Activated CD4-positive, alpha-beta memory T cell treated with anti-CD3 and anti-CD28 coated beads for 36 hours (primary cell): ENCODE data around the gene DLX3. TPM values are rescaled to one million over a fixed set of nuclear protein-coding genes. Genes with fewer than 3 reads are reported as not detected.
A peak's percentile ranks its signal among the peaks of the same experiment; 100 is the strongest.

Source experiments
- CTCF ChIA-PET: fragments of 350-600 bp; sonication (Branson Sonifier 250); formaldehyde crosslinking; loops from one replicate; lab custom pipeline; 2021; ENCODE audit warnings: antibody characterized with exemption, inconsistent platforms; lab: Charles Lee
- POLR2A ChIA-PET: fragments of 350-600 bp; sonication (Branson Sonifier 250); formaldehyde crosslinking; loops from one replicate; lab custom pipeline; 2021; ENCODE audit warnings: antibody characterized with exemption; lab: Charles Lee
- DNase-seq: peaks from one replicate; pipeline ENCODE4 v3.0.0-alpha.2; 2020
- H3K27ac Mint-ChIP-seq: one replicate; pipeline ENCODE4 v1.8.0; 2021; ENCODE audit warnings: mixed read lengths
- H3K27me3 Mint-ChIP-seq: one replicate; pipeline ENCODE4 v1.8.0; 2021; ENCODE audit warnings: mixed read lengths
- H3K36me3 Mint-ChIP-seq: one replicate; pipeline ENCODE4 v1.8.0; 2021; ENCODE audit warnings: mixed read lengths
- H3K4me1 Mint-ChIP-seq: one replicate; pipeline ENCODE4 v1.8.0; 2021; ENCODE audit warnings: low read depth, mixed read lengths
- H3K4me3 Mint-ChIP-seq: one replicate; pipeline ENCODE4 v1.8.0; 2021; ENCODE audit warnings: mild to moderate bottlenecking, mixed read lengths
- H3K9me3 Mint-ChIP-seq: one replicate; pipeline ENCODE4 v1.8.0; 2021; ENCODE audit warnings: mixed read lengths
- intact Hi-C: fragments of 100-400 bp; cut with micrococcal nuclease; formaldehyde crosslinking; loops from one replicate; pipeline ENCODE4 v1.15.1; 2023
- total RNA-seq, 2 experiments: library from RNA; stranded (reverse); gene quantifications; one replicate each; pipeline ENCODE4 v1.2.3, GENCODE V29; 2021

The DLX3 gene
- total RNA-seq, 2 experiments from 2014 or later: not detected

- Mint-ChIP-seq H3K4me1 (peaks cover 26% of the 10 kb centered on the region), H3K9me3 (no peaks in the 10 kb centered on the region), H3K36me3 (no peaks in the 10 kb centered on the region), H3K27ac (no peak overlapping the region), H3K27me3 (peaks cover 58% of the 10 kb centered on the region), H3K4me3 (no peak overlapping the region)
- POLR2A ChIA-PET: no interaction called here
- no peak for DNase-seq
- intact Hi-C loops: no loop called here
- CTCF ChIA-PET: interaction anchor here (0.6 to 3.3 kb wide), 4 partner anchors 11 to 402 kb away, joined by 5 to 17 read pairs (median 10); no protein-coding TSS in a partner anchor
Measured at GRCh38 chr17:49963309-49963625, 31.8 kb downstream of the DLX3 start.

- Mint-ChIP-seq H3K36me3 (no peaks in the 10 kb centered on the region), H3K27me3 (peaks cover 57% of the 10 kb centered on the region), H3K27ac (no peak overlapping the region), H3K4me1 (peaks cover 23% of the 10 kb centered on the region), H3K9me3 (no peaks in the 10 kb centered on the region), H3K4me3 (no peak overlapping the region)
- DNase-seq: no peak
- ChIA-PET CTCF (interaction anchor here (3.0 to 3.3 kb wide), 2 partner anchors 11 to 35 kb away, joined by 13 to 17 read pairs; no protein-coding TSS in a partner anchor), POLR2A (no interaction called here)
- intact Hi-C loops: no loop called here
Measured at GRCh38 chr17:49962599-49963308, 32.3 kb downstream of the DLX3 start.

GRCh38 chr17:49959183-49959935 lies 35.7 kb downstream of the DLX3 start:
- DNase-seq: no peak
- ChIA-PET POLR2A (no interaction called here), CTCF (interaction anchor here (11.8 kb wide), 1 partner anchor 39 kb away, joined by 264 read pairs; the partner anchor contains the start of gene DLX3)
- no peaks in the 10 kb centered on the region for H3K9me3 Mint-ChIP-seq
- H3K4me3 Mint-ChIP-seq: no peak overlapping the region
- H3K27ac Mint-ChIP-seq: no peak overlapping the region
- peaks cover 12% of the 10 kb centered on the region for H3K4me1 Mint-ChIP-seq
- H3K36me3 Mint-ChIP-seq: no peaks in the 10 kb centered on the region
- intact Hi-C loops: loop anchor here (10.0 kb wide), 1 partner anchor 75 kb away; no protein-coding TSS in a partner anchor
- peaks cover 31% of the 10 kb centered on the region for H3K27me3 Mint-ChIP-seq

GRCh38 chr17:49958723-49959122 lies 36.3 kb downstream of the DLX3 start:
- no peak for DNase-seq
- intact Hi-C loops: loop anchor here (10.0 kb wide), 1 partner anchor 74 kb away; no protein-coding TSS in a partner anchor
- H3K4me3 Mint-ChIP-seq: no peak overlapping the region
- no peak overlapping the region for H3K27ac Mint-ChIP-seq
- ChIA-PET CTCF (interaction anchor here (11.8 kb wide), 1 partner anchor 39 kb away, joined by 264 read pairs; the partner anchor contains the start of gene DLX3), POLR2A (no interaction called here)
- H3K4me1 Mint-ChIP-seq: peaks cover 6% of the 10 kb centered on the region
- no peaks in the 10 kb centered on the region for H3K36me3 Mint-ChIP-seq
- peaks cover 29% of the 10 kb centered on the region for H3K27me3 Mint-ChIP-seq
- no peaks in the 10 kb centered on the region for H3K9me3 Mint-ChIP-seq

- H3K27ac Mint-ChIP-seq: no peak overlapping the region
- ChIA-PET CTCF (interaction anchor here (1.1 to 11.8 kb wide), 2 partner anchors 41 to 68 kb away, joined by 3 to 264 read pairs; partner anchors contain the start of gene DLX3), POLR2A (no interaction called here)
- intact Hi-C loops: loop anchor here (10.0 kb wide), 1 partner anchor 73 kb away; no protein-coding TSS in a partner anchor
- H3K36me3 Mint-ChIP-seq: no peaks in the 10 kb centered on the region
- DNase-seq: no peak
- H3K4me1 Mint-ChIP-seq: no peaks in the 10 kb centered on the region
- peaks cover 27% of the 10 kb centered on the region for H3K27me3 Mint-ChIP-seq
- no peak overlapping the region for H3K4me3 Mint-ChIP-seq
- no peaks in the 10 kb centered on the region for H3K9me3 Mint-ChIP-seq
Measured at GRCh38 chr17:49957350-49957749, 37.7 kb downstream of the DLX3 start.

DNA sequence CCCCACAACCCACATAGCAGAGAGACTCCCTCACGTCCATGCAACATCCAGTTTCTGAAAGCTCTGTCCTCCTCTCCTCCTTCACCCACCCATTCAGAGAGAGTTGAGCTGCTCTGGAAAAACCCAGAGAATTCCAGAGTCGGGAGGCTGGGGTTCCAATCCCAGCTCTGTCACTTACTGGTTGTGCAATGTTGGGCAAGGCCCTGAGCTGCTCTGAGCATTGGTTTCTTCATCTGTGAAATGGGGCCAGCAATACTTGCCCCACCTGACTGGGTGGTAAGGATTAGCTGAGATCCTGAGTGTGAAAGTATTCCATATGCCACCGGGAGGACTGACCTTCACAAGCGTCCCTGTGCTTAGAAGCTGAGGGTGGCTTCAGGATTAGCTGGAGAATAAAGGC lies 38.2 kb downstream of the DLX3 start:
- CTCF ChIA-PET: interaction anchor here (0.8 to 11.8 kb wide), 3 partner anchors 41 to 69 kb away, joined by 3 to 264 read pairs (median 3); partner anchors contain the start of gene DLX3
- no peak overlapping the region for H3K4me3 Mint-ChIP-seq
- H3K27me3 Mint-ChIP-seq: peaks cover 30% of the 10 kb centered on the region
- no peak overlapping the region for H3K27ac Mint-ChIP-seq
- no peaks in the 10 kb centered on the region for H3K36me3 Mint-ChIP-seq
- no peaks in the 10 kb centered on the region for H3K9me3 Mint-ChIP-seq
- intact Hi-C loops: loop anchor here (10.0 kb wide), 1 partner anchor 72 kb away; no protein-coding TSS in a partner anchor
- POLR2A ChIA-PET: no interaction called here
- DNase-seq: no peak
- no peaks in the 10 kb centered on the region for H3K4me1 Mint-ChIP-seq

DNA sequence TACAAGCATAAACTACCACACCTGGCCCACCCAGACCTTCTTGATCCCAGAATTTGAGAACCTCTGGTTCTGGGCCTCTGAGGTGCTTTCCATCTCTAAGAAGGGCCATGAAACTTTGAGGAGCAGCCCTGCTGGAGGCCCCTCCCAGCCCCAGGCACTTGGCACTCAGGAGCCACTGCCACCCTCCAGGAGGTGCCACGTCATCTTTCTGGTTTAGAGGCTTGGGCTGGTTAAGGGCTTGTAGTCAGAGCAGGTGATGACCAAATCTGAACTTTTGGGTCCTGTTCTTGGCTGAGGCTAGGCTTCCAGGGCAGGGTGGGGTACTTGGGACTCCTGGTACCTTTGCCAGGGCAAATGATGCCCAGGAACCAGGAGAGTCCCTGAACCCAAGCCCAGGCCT lies 39.9 kb downstream of the DLX3 start:
- Mint-ChIP-seq H3K27me3 (peaks cover 39% of the 10 kb centered on the region), H3K4me1 (no peaks in the 10 kb centered on the region), H3K36me3 (no peaks in the 10 kb centered on the region), H3K4me3 (no peak overlapping the region), H3K9me3 (no peaks in the 10 kb centered on the region), H3K27ac (no peak overlapping the region)
- no peak for DNase-seq
- CTCF ChIA-PET: interaction anchor here (11.8 kb wide), 1 partner anchor 43 kb away, joined by 264 read pairs; the partner anchor contains the start of gene DLX3
- intact Hi-C loops: loop anchor here (10.0 kb wide), 1 partner anchor 70 kb away; no protein-coding TSS in a partner anchor
- POLR2A ChIA-PET: no interaction called here

GRCh38 chr17:49952912-49953497 lies 42.0 kb downstream of the DLX3 start:
- POLR2A ChIA-PET: interaction anchor here (0.7 to 1.5 kb wide), 2 partner anchors 42 to 44 kb away, joined by 3 to 9 read pairs; partner anchors contain the start of gene DLX3
- peaks cover 46% of the 10 kb centered on the region for H3K27me3 Mint-ChIP-seq
- CTCF ChIA-PET: interaction anchor here (0.5 to 11.8 kb wide), 35 partner anchors 9 to 970 kb away, joined by 3 to 264 read pairs (median 4); partner anchors contain the start of genes DLX3 and DLX4
- no peaks in the 10 kb centered on the region for H3K9me3 Mint-ChIP-seq
- H3K4me3 Mint-ChIP-seq: no peak overlapping the region
- no peak for DNase-seq
- no peaks in the 10 kb centered on the region for H3K4me1 Mint-ChIP-seq
- H3K27ac Mint-ChIP-seq: no peak overlapping the region
- intact Hi-C loops: loop anchor here (1.0 to 10.0 kb wide), 3 partner anchors 41 to 68 kb away; no protein-coding TSS in a partner anchor
- no peaks in the 10 kb centered on the region for H3K36me3 Mint-ChIP-seq

GRCh38 chr17:49952209-49952911 lies 42.7 kb downstream of the DLX3 start:
- intact Hi-C loops: loop anchor here (1.0 to 10.0 kb wide), 3 partner anchors 42 to 68 kb away; no protein-coding TSS in a partner anchor
- DNase-seq: peak; percentile 88
- H3K4me3 Mint-ChIP-seq: no peak overlapping the region
- H3K27ac Mint-ChIP-seq: no peak overlapping the region
- no peaks in the 10 kb centered on the region for H3K9me3 Mint-ChIP-seq
- H3K4me1 Mint-ChIP-seq: no peaks in the 10 kb centered on the region
- ChIA-PET POLR2A (interaction anchor here (0.7 to 1.5 kb wide), 2 partner anchors 43 to 45 kb away, joined by 3 to 9 read pairs; partner anchors contain the start of gene DLX3), CTCF (interaction anchor here (0.5 to 11.8 kb wide), 41 partner anchors 9 to 970 kb away, joined by 3 to 264 read pairs (median 4); partner anchors contain the start of genes DLX3 and DLX4)
- no peaks in the 10 kb centered on the region for H3K36me3 Mint-ChIP-seq
- H3K27me3 Mint-ChIP-seq: peaks cover 47% of the 10 kb centered on the region

- intact Hi-C loops: loop anchor here (1.0 to 10.0 kb wide), 3 partner anchors 43 to 67 kb away; no protein-coding TSS in a partner anchor
Measured at GRCh38 chr17:49951362-49952082, 43.5 kb downstream of the DLX3 start.

More at GRCh38 chr17:49951362-49952082, 43.5 kb downstream of the DLX3 start:
- H3K36me3 Mint-ChIP-seq: no peaks in the 10 kb centered on the region
- no peak overlapping the region for H3K4me3 Mint-ChIP-seq
- POLR2A ChIA-PET: no interaction called here
- peaks cover 43% of the 10 kb centered on the region for H3K27me3 Mint-ChIP-seq
- H3K4me1 Mint-ChIP-seq: no peaks in the 10 kb centered on the region
- no peaks in the 10 kb centered on the region for H3K9me3 Mint-ChIP-seq
- H3K27ac Mint-ChIP-seq: no peak overlapping the region
- no peak for DNase-seq
- CTCF ChIA-PET: interaction anchor here (0.6 to 11.8 kb wide), 19 partner anchors 10 to 394 kb away, joined by 3 to 264 read pairs (median 5); partner anchors contain the start of gene DLX3
